Epithelial cell of prostate (primary cell): ENCODE measurements around the gene EID3.

ENCODE experiments used
- DNase-seq: peaks from one replicate; pipeline ENCODE4 v3.0.0-alpha.2; 2011; ENCODE audit warnings: low read depth, low spot score
- H3K27ac ChIP-seq: fragments of 450-650 bp; 2 replicates; pipeline ENCODE4 v1.5.1; 2017; ENCODE audit warnings: mild to moderate bottlenecking

EID3 gene

GRCh38 chr12:104333692-104334255 is 30.2 kb downstream of the EID3 start:
- H3K27ac ChIP-seq = no peak overlapping the region
- DNase-seq = no peak

DNA sequence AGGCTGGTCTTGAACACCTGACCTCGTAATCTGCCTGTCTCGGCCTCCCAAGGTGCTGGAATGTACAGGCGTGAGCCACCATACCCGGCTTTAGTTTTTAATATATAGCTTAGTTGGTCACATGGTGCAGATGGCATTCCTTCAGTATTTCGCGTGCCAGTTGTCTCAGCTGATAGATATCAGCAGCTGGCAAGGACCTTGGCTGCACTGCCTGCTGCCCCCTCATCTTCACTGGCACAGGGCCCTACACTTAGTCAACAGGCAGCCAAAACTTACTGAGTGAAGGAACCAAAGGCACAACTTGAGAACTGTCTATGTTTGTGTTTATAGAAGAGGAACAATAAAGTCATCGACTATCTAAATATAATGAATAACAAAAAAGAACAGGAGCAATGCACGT is 31.0 kb downstream of the EID3 start:
- no peak overlapping the region for H3K27ac ChIP-seq
- DNase-seq = no peak

GRCh38 chr12:104336115-104336514 is 32.6 kb downstream of the EID3 start:
- no peak overlapping the region for H3K27ac ChIP-seq
- DNase-seq = no peak

DNA sequence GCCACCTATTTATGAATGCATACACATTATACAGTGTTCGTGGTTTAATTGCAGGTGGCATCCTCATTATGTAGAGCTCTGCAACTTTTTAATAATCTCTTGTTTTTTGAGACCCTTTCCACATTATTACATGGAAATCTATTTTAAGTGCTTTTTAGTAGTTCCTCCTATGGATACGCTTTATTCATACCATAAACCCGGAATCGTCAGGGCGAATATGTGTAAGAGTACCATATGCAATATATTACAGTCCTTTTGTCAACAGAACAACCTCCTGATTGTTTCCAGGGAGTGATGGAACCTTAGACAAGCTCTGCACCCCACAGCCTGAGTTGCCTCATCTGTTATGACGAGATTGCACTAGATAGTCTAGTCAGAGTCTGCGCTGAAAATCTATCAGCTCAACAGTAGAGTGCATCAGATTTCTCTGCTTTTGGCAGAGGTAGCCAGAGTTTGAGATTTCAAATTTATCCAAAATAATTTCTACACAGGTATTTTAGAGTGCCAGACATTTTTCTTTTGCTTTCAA is 33.6 kb downstream of the EID3 start:
- H3K27ac ChIP-seq = no peak overlapping the region
- no peak for DNase-seq

GRCh38 chr12:104339663-104340062 is 36.1 kb downstream of the EID3 start:
- no peak overlapping the region for H3K27ac ChIP-seq
- DNase-seq = no peak

DNA sequence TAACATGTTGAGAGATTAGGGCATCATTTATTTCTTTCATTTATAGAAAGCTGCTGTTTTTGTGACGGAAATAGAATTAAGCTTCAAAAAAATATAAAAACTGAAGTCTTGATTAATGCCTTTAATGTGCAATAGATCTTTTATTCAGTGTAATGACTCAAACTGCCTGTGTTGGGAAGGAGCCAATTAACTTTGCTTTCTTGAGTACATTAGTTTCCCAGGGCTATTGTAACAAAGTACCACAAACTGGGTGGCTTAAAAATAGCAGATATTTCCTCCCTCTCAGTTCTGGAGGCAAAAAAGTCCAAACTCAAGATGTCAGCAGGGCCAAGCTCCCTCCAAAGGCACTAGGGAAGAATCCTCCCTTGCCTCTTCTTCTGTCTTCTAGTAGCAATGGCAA is 36.6 kb downstream of the EID3 start:
- no peak overlapping the region for H3K27ac ChIP-seq
- DNase-seq = no peak

- H3K27ac ChIP-seq = no peak overlapping the region
- no peak for DNase-seq
Measured at GRCh38 chr12:104340925-104341611, 37.5 kb downstream of the EID3 start.

DNA sequence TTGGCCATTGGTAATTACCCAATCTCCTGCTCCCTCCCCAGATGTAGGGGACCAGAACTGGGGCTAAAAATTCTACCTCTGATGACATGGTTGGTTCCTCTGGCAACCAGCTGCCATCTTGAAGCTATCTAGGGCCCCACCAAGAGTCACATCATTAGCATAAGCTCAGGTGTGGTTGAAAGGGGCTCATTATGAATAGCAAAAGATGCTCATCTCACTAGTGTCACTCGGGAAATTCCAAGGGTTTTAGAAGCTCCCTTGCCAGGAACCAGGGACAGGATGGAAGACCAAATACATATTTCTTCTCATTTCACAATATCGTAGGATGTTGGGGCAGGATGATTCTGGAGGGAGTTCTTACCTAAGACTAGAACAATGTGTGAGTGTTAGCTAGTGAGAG is 38.6 kb downstream of the EID3 start:
- no peak overlapping the region for H3K27ac ChIP-seq

GRCh38 chr12:104342635-104343249 is 39.2 kb downstream of the EID3 start:
- no peak overlapping the region for H3K27ac ChIP-seq
- no peak for DNase-seq

More for the DNA sequence above, 38.6 kb downstream of the EID3 start:
- DNase-seq = no peak

- H3K27ac ChIP-seq = no peak overlapping the region
- DNase-seq = no peak
Measured at GRCh38 chr12:104344682-104345081, 41.1 kb downstream of the EID3 start.

DNA sequence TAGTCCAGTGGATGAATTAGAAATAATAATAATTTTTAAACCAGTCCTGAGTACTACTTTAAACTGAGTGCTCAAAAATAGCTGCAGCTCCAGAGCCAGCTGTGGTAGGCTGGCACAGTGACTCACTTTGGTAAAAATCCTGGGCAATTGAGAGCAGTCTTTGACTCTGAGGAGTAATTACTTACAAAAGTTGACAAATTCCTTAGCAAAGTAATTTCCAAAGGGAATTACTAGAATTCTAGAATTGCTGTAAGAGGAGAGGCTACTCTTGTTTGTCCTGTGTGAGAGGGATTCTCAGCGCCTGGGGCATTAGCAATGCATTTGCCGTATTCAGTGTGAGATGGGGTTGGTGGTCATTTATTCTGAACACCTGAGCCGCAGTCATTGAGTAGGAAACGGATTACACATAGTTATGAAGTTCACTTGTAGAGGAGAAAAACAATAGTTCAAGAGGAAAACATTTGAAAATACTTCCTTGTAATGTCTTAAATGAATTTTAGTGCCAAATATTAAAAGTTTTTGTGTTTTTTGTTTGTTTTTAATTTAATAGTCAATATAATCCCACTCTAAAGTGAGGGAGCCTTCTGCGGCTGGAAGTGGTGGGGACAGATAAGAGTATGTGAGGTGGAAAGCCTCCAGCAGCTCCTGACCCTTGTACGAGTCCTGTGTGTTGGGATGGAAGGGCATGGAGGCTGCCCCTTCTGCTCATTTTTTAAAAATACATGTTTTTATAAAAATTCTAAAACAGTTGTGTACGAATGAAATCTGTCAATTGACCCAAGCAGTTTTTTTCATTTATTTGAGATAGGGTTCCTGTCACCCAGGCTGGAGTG is 41.9 kb downstream of the EID3 start:
- DNase-seq = no peak
- no peak overlapping the region for H3K27ac ChIP-seq

- no peak overlapping the region for H3K27ac ChIP-seq
- DNase-seq = peak; percentile 26
Measured at GRCh38 chr12:104347374-104348075, 44.0 kb downstream of the EID3 start.

- no peak for DNase-seq
- H3K27ac ChIP-seq = no peak overlapping the region
Measured at GRCh38 chr12:104348283-104348993, 44.9 kb downstream of the EID3 start.

- DNase-seq = no peak
- no peak overlapping the region for H3K27ac ChIP-seq
Measured at GRCh38 chr12:104348994-104349494, 45.5 kb downstream of the EID3 start.

DNA sequence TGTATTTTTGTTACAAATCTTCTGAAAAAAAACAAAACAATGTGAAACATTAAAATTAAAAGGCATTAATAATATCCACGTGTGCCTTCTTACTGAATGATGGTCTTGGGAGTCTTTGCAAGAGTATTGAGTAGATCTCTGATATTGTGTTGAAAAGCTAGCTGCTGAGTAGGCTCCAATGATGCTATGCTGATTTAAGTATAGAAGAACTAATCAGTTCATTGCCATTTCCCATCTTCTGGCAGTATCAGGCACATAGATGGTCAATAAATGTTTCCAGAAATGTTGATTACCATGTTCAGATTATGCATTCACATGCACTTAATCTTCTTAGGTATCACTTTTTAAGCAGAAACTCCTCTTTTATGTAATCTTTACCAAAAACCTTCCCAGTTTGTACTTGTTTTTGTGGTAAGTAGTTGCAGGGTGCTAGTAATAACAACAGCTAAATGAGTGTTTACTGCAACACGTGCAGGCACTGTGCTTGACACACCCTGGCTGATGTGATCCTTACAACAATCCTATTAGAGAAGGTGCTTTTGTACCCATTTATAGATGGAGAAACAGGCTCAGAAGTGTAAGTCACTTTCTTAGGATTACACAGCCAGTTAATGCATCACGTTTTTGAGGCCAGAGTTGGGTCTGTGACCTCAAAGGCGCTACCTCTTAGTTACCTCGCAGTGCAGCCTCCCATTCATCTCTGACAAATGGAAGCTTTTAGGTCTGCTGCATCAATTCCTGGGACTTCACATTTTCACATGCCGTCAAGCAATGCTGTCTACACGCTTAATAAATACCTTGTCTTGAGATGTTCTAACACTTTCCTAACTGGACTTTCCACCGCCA is 46.9 kb downstream of the EID3 start:
- no peak overlapping the region for H3K27ac ChIP-seq
- no peak for DNase-seq

DNA sequence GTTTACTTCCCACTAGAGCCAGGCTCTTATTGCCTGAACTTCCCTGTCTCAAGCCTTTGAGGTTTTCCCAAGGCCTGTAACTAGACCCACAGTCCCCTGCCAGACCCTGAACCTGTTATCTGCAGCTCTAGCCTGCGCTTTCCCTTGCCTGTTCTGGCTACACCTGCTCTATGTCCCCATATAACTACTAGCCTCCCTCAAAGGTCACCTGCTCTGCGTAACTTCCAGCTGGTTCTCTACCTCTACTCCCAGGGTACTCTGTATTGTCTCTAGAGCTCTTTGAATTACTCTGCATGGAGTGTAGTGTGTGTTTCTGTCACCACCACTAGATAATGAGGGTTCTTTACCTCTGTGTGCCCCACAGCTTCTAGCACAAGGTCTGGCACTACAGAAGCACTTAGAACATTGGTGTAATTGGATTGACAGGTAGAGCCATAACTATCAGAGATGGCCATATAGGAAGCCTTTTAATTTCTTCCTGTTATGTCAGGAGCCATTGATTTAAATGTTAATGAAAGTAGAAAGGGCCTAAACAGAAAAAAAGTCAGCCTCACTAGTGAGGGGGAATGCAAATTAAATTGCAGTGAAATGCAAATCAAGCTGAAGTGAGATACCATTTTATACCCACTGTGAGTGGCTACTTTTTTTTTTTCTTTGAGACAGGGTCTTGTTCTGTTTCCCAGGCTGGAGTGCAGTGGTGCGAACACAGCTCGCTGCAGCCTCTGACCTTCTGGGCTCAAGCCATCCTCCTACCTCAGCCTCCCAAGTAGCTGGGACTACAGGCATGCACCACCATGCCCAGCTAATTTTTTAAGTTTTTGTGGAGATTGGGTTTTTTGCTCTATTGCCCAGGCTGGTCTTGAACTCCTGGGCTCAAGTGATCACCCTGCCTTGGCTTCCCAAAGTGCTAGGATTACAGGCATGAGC is 47.8 kb downstream of the EID3 start:
- DNase-seq = no peak
- H3K27ac ChIP-seq = no peak overlapping the region

- DNase-seq = no peak
Measured at GRCh38 chr12:104352106-104352713, 48.7 kb downstream of the EID3 start.

More at GRCh38 chr12:104352106-104352713, 48.7 kb downstream of the EID3 start:
- H3K27ac ChIP-seq = no peak overlapping the region
